ENCODE data around the gene NAGA. TPM values are rescaled to one million over a fixed set of nuclear protein-coding genes. Genes with fewer than 3 reads are reported as not detected.

The NAGA gene
- polyA plus RNA-seq, 3 donors, result 123 to 218 (median 200) TPM

GRCh38 chr22:42016111-42016510 is 54.5 kb downstream of the NAGA start:
- Histone ChIP-seq H3K27ac (ENCODE audit: low read depth in 1 of 2, low read length in 2 of 2) (no peak overlapping the region), H4K20me1 (ENCODE audit: insufficient read depth, low read length) (no peaks in the 10 kb centered on the region), H3K4me2 (replicated peaks; ENCODE audit: extremely low read depth, low read length, poor library complexity, severe bottlenecking) (no peak overlapping the region), H3K9ac (ENCODE audit: insufficient read depth, low read length, poor library complexity, severe bottlenecking) (no peak overlapping the region), H2AFZ (ENCODE audit: insufficient read depth, low read depth, low read length, poor library complexity, severe bottlenecking) (no peak overlapping the region), H3K4me1 (ENCODE audit: control insufficient read depth in 1 of 2, insufficient read depth in 2 of 2, low read length in 2 of 2) (no peaks in the 10 kb centered on the region), H3K27me3 (ENCODE audit: control insufficient read depth in 2 of 2, insufficient read depth in 2 of 2, low read length in 2 of 2) (peaks cover 0 to 3% of the 10 kb centered on the region in 2 donors), H3K9me3 (replicated peaks in 1 of 2; ENCODE audit: control insufficient read depth in 1 of 2, insufficient read depth in 1 of 2, low read length in 2 of 2) (peaks cover 5 to 8% of the 10 kb centered on the region in 2 donors), H3K4me3 (replicated peaks in 1 of 3; ENCODE audit: low read depth in 2 of 3, low read length in 3 of 3) (no peak overlapping the region), H3K79me2 (ENCODE audit: insufficient read depth, low read length) (no peaks in the 10 kb centered on the region), H3K36me3 (replicated peaks in 1 of 2; ENCODE audit: control insufficient read depth in 1 of 2, insufficient read depth in 2 of 2, low read length in 2 of 2) (no peaks in the 10 kb centered on the region)
- intact Hi-C loops (cut with micrococcal nuclease), result no loop called here
- no peaks in the 10 kb centered on the region for H3K4me1 Mint-ChIP-seq
- H3K27me3 Mint-ChIP-seq (ENCODE audit: low read depth in 3 of 3), result peaks cover 8 to 21% (median 9%) of the 10 kb centered on the region in 3 donors
- H3K36me3 Mint-ChIP-seq, result no peaks in the 10 kb centered on the region
- H3K27ac Mint-ChIP-seq, result peak overlapping the region in 1 of 7 donors; percentile 25
- H3K9me3 Mint-ChIP-seq, result peaks cover 3 to 15% (median 5%) of the 10 kb centered on the region in 7 donors
- 100% methylated on average over 5 of the region's 10 CpGs for WGBS (ENCODE audit: insufficient coverage)
- DNase-seq, result no peak
- no peak for TF ChIP-seq CTCF (IDR thresholded peaks at IDR 0.05)
- H3K4me3 Mint-ChIP-seq, result no peak overlapping the region

DNA sequence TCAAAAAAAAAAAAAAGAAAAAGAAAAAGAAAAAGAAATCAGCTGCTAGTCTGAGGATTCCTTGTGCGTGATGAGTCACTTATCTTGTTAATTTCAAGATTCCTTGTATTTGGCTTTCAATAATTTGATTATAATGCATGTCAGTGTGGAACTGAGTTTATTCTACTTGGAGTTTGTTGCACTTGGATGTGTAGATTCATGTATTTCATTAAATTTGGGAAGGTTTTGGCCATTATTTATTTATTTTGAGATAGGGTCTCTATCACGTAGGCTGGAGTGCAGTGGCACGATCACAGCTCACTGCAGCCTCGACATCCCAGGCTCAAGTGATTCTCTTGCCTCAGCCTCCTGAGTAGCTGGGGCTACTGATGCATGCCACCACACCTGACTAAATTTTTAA is 57.2 kb downstream of the NAGA start:
- Histone ChIP-seq H3K36me3 (replicated peaks in 1 of 2; ENCODE audit: control insufficient read depth in 1 of 2, insufficient read depth in 2 of 2, low read length in 2 of 2) (no peaks in the 10 kb centered on the region), H3K27me3 (ENCODE audit: control insufficient read depth in 2 of 2, insufficient read depth in 2 of 2, low read length in 2 of 2) (peaks cover 0 to 3% of the 10 kb centered on the region in 2 donors), H3K4me2 (replicated peaks; ENCODE audit: extremely low read depth, low read length, poor library complexity, severe bottlenecking) (no peak overlapping the region), H3K79me2 (ENCODE audit: insufficient read depth, low read length) (no peaks in the 10 kb centered on the region), H3K9ac (ENCODE audit: insufficient read depth, low read length, poor library complexity, severe bottlenecking) (no peak overlapping the region), H3K4me1 (ENCODE audit: control insufficient read depth in 1 of 2, insufficient read depth in 2 of 2, low read length in 2 of 2) (no peaks in the 10 kb centered on the region), H3K4me3 (replicated peaks in 1 of 3; ENCODE audit: low read depth in 2 of 3, low read length in 3 of 3) (no peak overlapping the region), H3K27ac (ENCODE audit: low read depth in 1 of 2, low read length in 2 of 2) (no peak overlapping the region), H3K9me3 (replicated peaks in 1 of 2; ENCODE audit: control insufficient read depth in 1 of 2, insufficient read depth in 1 of 2, low read length in 2 of 2) (peaks cover 20 to 26% of the 10 kb centered on the region in 2 donors), H2AFZ (ENCODE audit: insufficient read depth, low read depth, low read length, poor library complexity, severe bottlenecking) (no peak overlapping the region), H4K20me1 (ENCODE audit: insufficient read depth, low read length) (no peaks in the 10 kb centered on the region)
- Mint-ChIP-seq H3K27ac (no peak overlapping the region), H3K27me3 (ENCODE audit: low read depth in 3 of 3) (peaks cover 9 to 20% (median 12%) of the 10 kb centered on the region in 3 donors), H3K4me3 (no peak overlapping the region), H3K36me3 (no peaks in the 10 kb centered on the region), H3K4me1 (no peaks in the 10 kb centered on the region), H3K9me3 (peaks cover 12 to 38% (median 33%) of the 10 kb centered on the region in 7 donors)
- intact Hi-C loops (cut with micrococcal nuclease), result no loop called here
- WGBS (ENCODE audit: insufficient coverage), result 95% methylated on average over 2 of the region's 4 CpGs
- no peak for TF ChIP-seq CTCF (IDR thresholded peaks at IDR 0.05)
- DNase-seq, result no peak

Data from CD14-positive monocyte (primary cell).